H1 (cell line): ENCODE data around the gene BLMH. TPM values are rescaled to one million over a fixed set of nuclear protein-coding genes. Genes with fewer than 3 reads are reported as not detected.

Experiments
- CTCF ChIA-PET: fragments of 300-600 bp; sonication (Branson Sonifier 250); formaldehyde crosslinking; loops from one replicate; lab custom pipeline; 2021; ENCODE audit not compliant: partially characterized antibody; lab: Charles Lee
- POLR2A ChIA-PET: fragments of 300-600 bp; sonication (Branson Sonifier 250); formaldehyde crosslinking; loops from one replicate; lab custom pipeline; 2021; ENCODE audit warnings: inconsistent platforms; ENCODE audit not compliant: partially characterized antibody; lab: Charles Lee
- DNase-seq, 2 experiments: peaks; one replicate each; pipeline versions ENCODE4 v3.0.0 to v3.0.0-alpha.2; 2010 to 2022; ENCODE audit warnings: low spot score in 2 of 2, low read depth in 1 of 2, mixed read lengths in 1 of 2
- FAIRE-seq: peaks from 2 replicates; lab custom pipeline; 2011; peaks lifted over from hg19 to GRCh38; lab: Jason Lieb, UNC
- H2AFZ ChIP-seq: 2 replicates; pipeline ENCODE4 v1.8.1; 2012; ENCODE audit warnings: low read length, inconsistent platforms
- H2AK5ac ChIP-seq: 2 replicates; pipeline ENCODE4 v1.6.1; 2013; ENCODE audit warnings: low read depth, low read length
- H2BK120ac ChIP-seq: replicated peaks from 2 replicates; pipeline ENCODE3; 2013; ENCODE audit warnings: low read depth, low read length, inconsistent platforms
- H2BK12ac ChIP-seq: 2 replicates; pipeline ENCODE4 v1.6.1; 2013; ENCODE audit warnings: low read depth, low read length
- H2BK15ac ChIP-seq: 2 replicates; pipeline ENCODE4 v1.6.1; 2013; ENCODE audit warnings: low read length
- H2BK20ac ChIP-seq: 2 replicates; pipeline ENCODE4 v1.6.1; 2013; ENCODE audit warnings: low read length
- H2BK5ac ChIP-seq: 2 replicates; pipeline ENCODE4 v1.6.1; 2013; ENCODE audit warnings: low read depth, low read length
- H3K14ac ChIP-seq: 2 replicates; pipeline ENCODE4 v1.6.1; 2013; ENCODE audit warnings: inconsistent platforms; ENCODE audit not compliant: insufficient read length
- H3K18ac ChIP-seq: 2 replicates; pipeline ENCODE4 v1.6.1; 2013; ENCODE audit warnings: low read length; ENCODE audit errors: extremely low read depth
- H3K23ac ChIP-seq: 2 replicates; pipeline ENCODE4 v1.6.1; 2013; ENCODE audit warnings: inconsistent platforms; ENCODE audit not compliant: insufficient read length
- H3K23me2 ChIP-seq: 2 replicates; pipeline ENCODE4 v1.6.1; 2013; ENCODE audit warnings: low read depth, low read length
- H3K27ac ChIP-seq: 2 replicates; pipeline ENCODE4 v1.6.1; 2011; ENCODE audit warnings: low read depth, low read length, inconsistent platforms
- H3K27me3 ChIP-seq, 4 experiments: replicated peaks in 1 of 4; 1 replicate in 1 of 4; 2 replicates in 3 of 4; pipeline versions ENCODE4 v1.6.1 to v1.8.1; 2011 to 2013; ENCODE audit warnings: low read length in 3 of 4, mild to moderate bottlenecking in 3 of 4, inconsistent platforms in 2 of 4, mixed read lengths in 2 of 4, moderate library complexity in 1 of 4; ENCODE audit not compliant: control insufficient read depth in 3 of 4, insufficient read depth in 3 of 4; ENCODE audit errors: extremely low read depth in 1 of 4
- H3K36me3 ChIP-seq, 4 experiments: 2 replicates each; pipeline versions ENCODE4 v1.6.1 to v1.8.1; 2011 to 2013; ENCODE audit warnings: mild to moderate bottlenecking in 4 of 4, low read length in 3 of 4, moderate library complexity in 2 of 4, control low read depth in 1 of 4, inconsistent platforms in 1 of 4; ENCODE audit not compliant: insufficient read depth in 4 of 4, control insufficient read depth in 2 of 4
- H3K4ac ChIP-seq: replicated peaks from 2 replicates; pipeline ENCODE3; 2013; ENCODE audit warnings: low read length, low read depth, mixed read lengths, inconsistent platforms; ENCODE audit not compliant: insufficient read length
- H3K4me1 ChIP-seq, 4 experiments: replicated peaks in 1 of 4; 1 replicate in 1 of 4; 2 replicates in 3 of 4; pipeline versions ENCODE4 v1.6.1 to v1.8.1; 2011 to 2013; ENCODE audit warnings: low read length in 3 of 4, inconsistent platforms in 2 of 4, mixed read lengths in 1 of 4; ENCODE audit not compliant: insufficient read depth in 4 of 4, control insufficient read depth in 3 of 4
- H3K4me2 ChIP-seq, 2 experiments: 2 replicates each; pipeline versions ENCODE4 v1.6.1 to v1.8.1; 2011 to 2013; ENCODE audit warnings: low read depth in 2 of 2, low read length in 2 of 2, control low read depth in 1 of 2, inconsistent platforms in 1 of 2, mild to moderate bottlenecking in 1 of 2; ENCODE audit not compliant: insufficient read depth in 1 of 2
- H3K4me3 ChIP-seq, 4 experiments: fragments of 200-600, 300-600 bp in 1 of 4; sonication (generic), shearing (Covaris generic), sonication (Bioruptor Twin) in 1 of 4; 2 replicates each; pipeline versions ENCODE4 v1.5.1 to v1.8.1; 2011 to 2016; ENCODE audit warnings: low read length in 4 of 4, low read depth in 3 of 4, control low read depth in 2 of 4, inconsistent platforms in 2 of 4, mild to moderate bottlenecking in 2 of 4, mixed read lengths in 1 of 4, moderate library complexity in 1 of 4; ENCODE audit not compliant: insufficient read depth in 2 of 4; ENCODE audit errors: extremely low read depth in 1 of 4
- H3K56ac ChIP-seq: replicated peaks from 2 replicates; pipeline ENCODE3; 2013; ENCODE audit warnings: low read depth, mild to moderate bottlenecking, mixed read lengths, low read length, inconsistent platforms; ENCODE audit not compliant: insufficient read length
- H3K79me1 ChIP-seq: 2 replicates; pipeline ENCODE4 v1.6.1; 2013; ENCODE audit warnings: low read depth, low read length, control low read depth
- H3K79me2 ChIP-seq, 2 experiments: 2 replicates each; pipeline versions ENCODE4 v1.6.1 to v1.8.1; 2012 to 2013; ENCODE audit warnings: low read length in 2 of 2, mild to moderate bottlenecking in 2 of 2, inconsistent platforms in 1 of 2; ENCODE audit not compliant: insufficient read depth in 2 of 2, control insufficient read depth in 1 of 2
- H3K9ac ChIP-seq, 4 experiments: replicated peaks in 1 of 4; 1 replicate in 1 of 4; 2 replicates in 3 of 4; pipeline versions ENCODE4 v1.6.1 to v1.8.1; 2011 to 2013; ENCODE audit warnings: low read depth in 3 of 4, low read length in 3 of 4, control low read depth in 2 of 4, mild to moderate bottlenecking in 2 of 4, moderate library complexity in 2 of 4, inconsistent platforms in 1 of 4; ENCODE audit errors: extremely low read depth in 1 of 4
- H3K9me3 ChIP-seq, 2 experiments: 2 replicates each; pipeline versions ENCODE4 v1.6.1 to v1.8.1; 2012 to 2013; ENCODE audit warnings: mild to moderate bottlenecking in 2 of 2, moderate library complexity in 2 of 2, control low read depth in 1 of 2, inconsistent platforms in 1 of 2, low read depth in 1 of 2, low read length in 1 of 2, mixed read lengths in 1 of 2; ENCODE audit not compliant: insufficient read depth in 2 of 2
- H4K20me1 ChIP-seq, 2 experiments: replicated peaks in 1 of 2; 2 replicates each; pipeline versions ENCODE3 to v1.8.1; 2011 to 2013; ENCODE audit warnings: inconsistent platforms in 2 of 2, low read length in 2 of 2, mild to moderate bottlenecking in 1 of 2; ENCODE audit not compliant: insufficient read depth in 2 of 2, control insufficient read depth in 1 of 2
- H4K5ac ChIP-seq: 2 replicates; pipeline ENCODE4 v1.6.1; 2013; ENCODE audit warnings: low read length, low read depth, mixed read lengths, inconsistent platforms; ENCODE audit not compliant: insufficient read length
- H4K8ac ChIP-seq: 2 replicates; pipeline ENCODE4 v1.8.0; 2013; ENCODE audit warnings: mild to moderate bottlenecking, moderate library complexity, low read length, inconsistent platforms; ENCODE audit not compliant: insufficient read depth; ENCODE audit errors: extremely low read depth
- H4K91ac ChIP-seq: replicated peaks from 2 replicates; pipeline ENCODE3; 2013; ENCODE audit warnings: low read length, mixed read lengths, inconsistent platforms; ENCODE audit not compliant: insufficient read length
- BRCA1 ChIP-seq: IDR thresholded peaks from 2 replicates; pipeline ENCODE4 v1.6.1; 2012; ENCODE audit warnings: low read depth, low read length, improper control_type of control experiment
- CBX5 ChIP-seq: fragments of 300-800, 300-1000 bp; sonication (generic); IDR thresholded peaks from 2 replicates; pipeline ENCODE4 v1.7.1; 2016; ENCODE audit warnings: antibody characterized with exemption, low read length, low read depth
- CHD2 ChIP-seq: IDR thresholded peaks from 2 replicates; pipeline ENCODE4 v1.6.1; 2012; ENCODE audit warnings: low read length, improper control_type of control experiment
- CREB1 ChIP-seq: IDR thresholded peaks from 2 replicates; pipeline ENCODE4 v1.6.1; 2012; ENCODE audit warnings: inconsistent platforms
- HDAC6 ChIP-seq: IDR thresholded peaks from one replicate; pipeline ENCODE4 v1.7.1; 2012; ENCODE audit warnings: low read depth, mild to moderate bottlenecking, inconsistent platforms, low read length, moderate library complexity
- JUN ChIP-seq: IDR thresholded peaks from 2 replicates; pipeline ENCODE4 v1.6.1; 2011; ENCODE audit warnings: low read depth, mild to moderate bottlenecking, improper control_type of control experiment, low read length
- MAFK ChIP-seq: IDR thresholded peaks from 2 replicates; pipeline ENCODE4 v1.6.1; 2012; ENCODE audit warnings: low read depth, mild to moderate bottlenecking, improper control_type of control experiment, low read length
- RXRA ChIP-seq: IDR thresholded peaks from 2 replicates; pipeline ENCODE4 v1.6.1; 2011; ENCODE audit warnings: low read depth, mild to moderate bottlenecking, low read length, moderate library complexity; ENCODE audit not compliant: insufficient read depth
- SIN3A ChIP-seq, 2 experiments: IDR thresholded peaks in 1 of 2; conservative IDR thresholded peaks in 1 of 2; 2 replicates each; pipeline ENCODE4 v1.6.1; 2011 to 2012; ENCODE audit warnings: low read length in 2 of 2, improper control_type of control experiment in 1 of 2, low read depth in 1 of 2, mild to moderate bottlenecking in 1 of 2
- SP1 ChIP-seq: IDR thresholded peaks from 2 replicates; pipeline ENCODE4 v1.6.1; 2011; ENCODE audit warnings: low read depth, low read length
- TBP ChIP-seq: IDR thresholded peaks from 2 replicates; pipeline ENCODE4 v1.6.1; 2011; ENCODE audit warnings: low read depth, low read length, improper control_type of control experiment
- WGBS, 2 experiments: shearing (Covaris generic) in 1 of 2; methylation state at CpG; one replicate each; pipeline versions ENCODE4 v1.1.6 to v1.1.7; 2013 to 2015; ENCODE audit warnings: low lambda C conversion rate in 2 of 2, mixed read lengths in 2 of 2, inconsistent platforms in 1 of 2, low coverage in 1 of 2, missing lambda C conversion rate in 1 of 2; ENCODE audit not compliant: insufficient replicate concordance in 2 of 2, insufficient coverage in 1 of 2, insufficient read length in 1 of 2; ENCODE audit errors: extremely low coverage in 1 of 2, missing lambda C conversion rate in 1 of 2; 5-methylcytosine and 5-hydroxymethylcytosine counted together
- polyA plus RNA-seq, 7 experiments: library from polyadenylated mRNA; depleted of rRNA in 3 of 7; stranded (reverse) in 5 of 7; unstranded in 2 of 7; fragments of >200 nt in 5 of 7; fragments of 200-250 nt in 2 of 7; gene quantifications; 1 replicate in 5 of 7; 2 replicates in 1 of 7; 4 replicates in 1 of 7; pipeline versions ENCODE4 v1.2.1 to v1.2.3, GENCODE V29; 2011 to 2013; ENCODE audit warnings: missing spikeins in 2 of 7, mixed read lengths in 2 of 7
- total RNA-seq: library from RNA; stranded (reverse); fragmentation: NEBNext Ultra II Directional; extraction: Animal tissue kit (Norgen Biotek cat#: 25700); gene quantifications from 2 replicates; pipeline ENCODE4 v1.2.1, GENCODE V29; 2021

BLMH gene
- total and polyA plus RNA-seq, 2 of the 8 experiments (the other 6 are each of a cell fraction or from before 2014, with no cell fraction given), result 18.2 to 74.3 TPM

GRCh38 chr17:30221346-30221745, 70.4 kb downstream of the BLMH start:
- no peak overlapping the region for H3K18ac ChIP-seq
- no peak overlapping the region for H3K4me2 ChIP-seq
- no peak overlapping the region for H2BK20ac ChIP-seq
- H4K91ac ChIP-seq, result no peak overlapping the region
- H3K9ac ChIP-seq, result no peak overlapping the region
- H2BK5ac ChIP-seq, result no peak overlapping the region
- H3K4me1 ChIP-seq, result peaks cover 0 to 2% (median 0%) of the 10 kb centered on the region in 4 experiments; a peak in 2 of 7 replicates
- peak overlapping the region; percentile 23; the same call in 1 of the 2 replicates for H2BK15ac ChIP-seq
- H3K79me2 ChIP-seq, result no peaks in the 10 kb centered on the region
- H3K27me3 ChIP-seq, result no peaks in the 10 kb centered on the region
- no peak overlapping the region for H3K56ac ChIP-seq
- 78% methylated on average over 8 of the region's 10 CpGs; no CpG with 5 or more reads in 1 of the 2 experiments for WGBS, 2 experiments
- TF ChIP-seq JUN, result no peak
- TF ChIP-seq CHD2, result no peak
- TF ChIP-seq HDAC6, result no peak
- no peak for TF ChIP-seq SP1
- TF ChIP-seq SIN3A (conservative IDR thresholded peaks at IDR 0.05 in 1 of 2, IDR thresholded peaks at IDR 0.05 in 1 of 2; ENCODE audit: low read depth in 1 of 2, low read length in 2 of 2), result no peak
- no peak for TF ChIP-seq CREB1
- TF ChIP-seq BRCA1, result no peak
- TF ChIP-seq MAFK, result no peak
- no peak for TF ChIP-seq CBX5
- TF ChIP-seq TBP, result no peak
- TF ChIP-seq RXRA, result no peak
- no peaks in the 10 kb centered on the region for H3K9me3 ChIP-seq
- H3K23me2 ChIP-seq, result no peaks in the 10 kb centered on the region
- H2AFZ ChIP-seq, result no peak overlapping the region
- no peak overlapping the region for H2BK12ac ChIP-seq
- H3K27ac ChIP-seq, result no peak overlapping the region
- no peak overlapping the region for H3K4me3 ChIP-seq
- H4K20me1 ChIP-seq, result no peaks in the 10 kb centered on the region
- H2BK120ac ChIP-seq, result no peak overlapping the region
- ChIA-PET CTCF (interaction anchor here (1.5 to 2.8 kb wide), 3 partner anchors 10 to 23 kb away, joined by 3 to 11 read pairs (median 3); partner anchors contain the start of gene SLC6A4), POLR2A (interaction anchor here (2.9 kb wide), 1 partner anchor 15 kb away, joined by 8 read pairs; no protein-coding TSS in a partner anchor)
- FAIRE-seq (no peak), DNase-seq (no peak)
- H2AK5ac ChIP-seq, result no peak overlapping the region
- H3K14ac ChIP-seq, result no peak overlapping the region
- no peak overlapping the region for H4K5ac ChIP-seq
- no peaks in the 10 kb centered on the region; the same call in 1 of the 2 replicates for H3K79me1 ChIP-seq
- no peak overlapping the region for H3K4ac ChIP-seq
- H3K36me3 ChIP-seq, result no peaks in the 10 kb centered on the region
- H4K8ac ChIP-seq, result no peak overlapping the region
- H3K23ac ChIP-seq, result no peak overlapping the region
